GM12878 (cell line): ENCODE data around the gene PRSS56. TPM values are rescaled to one million over a fixed set of nuclear protein-coding genes. Genes with fewer than 3 reads are reported as not detected.

Experiments
- ATAC-seq: fragments of 200-7000 bp; cut with Tn5 transposase; 3 replicates; pipeline ENCODE4 v1.9.1; 2020; ENCODE audit warnings: mild to moderate bottlenecking, moderate library complexity
- BruUV-seq: library from RNA; stranded (reverse); fragments of 400-500 nt; replicated peaks from 2 replicates; lab custom pipeline; 2021; lab: Mats Ljungman, UMichigan
- CTCF ChIA-PET: fragments of 300-600 bp; sonication (Branson Sonifier 250); formaldehyde crosslinking; extraction: SDS; loops from one replicate; lab custom pipeline; 2021; ENCODE audit warnings: inconsistent platforms; lab: Yijun Ruan, JAX
- POLR2A ChIA-PET: fragments of 350-600 bp; formaldehyde crosslinking; extraction: SDS; loops from one replicate; lab custom pipeline; 2021; ENCODE audit warnings: inconsistent platforms; lab: Charles Lee
- RAD21 ChIA-PET: fragments of 300-600 bp; sonication (Branson Sonifier 250); formaldehyde crosslinking; loops from one replicate; lab custom pipeline; 2023; ENCODE audit warnings: antibody characterized with exemption; ENCODE audit not compliant: unreplicated experiment; lab: Charles Lee
- SMC1A ChIA-PET: fragments of 300-600 bp; sonication (Branson Sonifier 250); formaldehyde crosslinking; loops from one replicate; lab custom pipeline; 2023; ENCODE audit not compliant: unreplicated experiment, uncharacterized antibody; lab: Charles Lee
- DNase-seq: peaks from one replicate; pipeline ENCODE4 v3.0.0-alpha.2; 2011; ENCODE audit warnings: low read depth, low spot score
- FAIRE-seq: peaks from 3 replicates; lab custom pipeline; 2011; peaks lifted over from hg19 to GRCh38; lab: Jason Lieb, UNC
- H2AFZ ChIP-seq: 2 replicates; pipeline ENCODE4 v1.6.0; 2011; ENCODE audit warnings: low read depth, low read length, control low read depth; ENCODE audit not compliant: control insufficient read depth
- H3K27ac ChIP-seq: 2 replicates; pipeline ENCODE4 v1.5.1; 2011; ENCODE audit warnings: control low read depth; ENCODE audit not compliant: control insufficient read depth, insufficient read depth
- H3K27me3 ChIP-seq, 2 experiments: replicated peaks in 1 of 2; 2 replicates each; pipeline versions ENCODE4 v1.6.0 to v1.6.1; 2011; ENCODE audit warnings: low read length in 1 of 2; ENCODE audit not compliant: control insufficient read depth in 2 of 2, insufficient read depth in 2 of 2
- H3K36me3 ChIP-seq, 2 experiments: 2 replicates each; pipeline ENCODE4 v1.5.1; 2011; ENCODE audit warnings: low read length in 1 of 2; ENCODE audit not compliant: control insufficient read depth in 2 of 2, insufficient read depth in 2 of 2
- H3K4me1 ChIP-seq: 2 replicates; pipeline ENCODE4 v1.6.1; 2011; ENCODE audit warnings: mild to moderate bottlenecking, low read length, moderate library complexity, mixed read lengths; ENCODE audit not compliant: control insufficient read depth, insufficient read depth
- H3K4me2 ChIP-seq: 2 replicates; pipeline ENCODE4 v1.6.0; 2011; ENCODE audit warnings: control low read depth; ENCODE audit not compliant: control insufficient read depth, insufficient read depth
- H3K4me3 ChIP-seq: fragments of 200-600 bp; sonication (generic); 2 replicates; pipeline ENCODE4 v1.5.1; 2016
- H3K79me2 ChIP-seq: 2 replicates; pipeline ENCODE4 v1.6.0; 2011; ENCODE audit warnings: low read length; ENCODE audit not compliant: control insufficient read depth, insufficient read depth
- H3K9ac ChIP-seq: 2 replicates; pipeline ENCODE4 v1.8.0; 2011; ENCODE audit warnings: low read length, control low read depth, mixed read lengths; ENCODE audit not compliant: control insufficient read depth, insufficient read depth
- H3K9me3 ChIP-seq: replicated peaks from 3 replicates; pipeline ENCODE4 v1.5.1; 2011; ENCODE audit warnings: mild to moderate bottlenecking, low read length; ENCODE audit not compliant: control insufficient read depth, insufficient read depth
- H4K20me1 ChIP-seq: 2 replicates; pipeline ENCODE4 v1.6.0; 2011; ENCODE audit not compliant: control insufficient read depth, insufficient read depth
- E4F1 ChIP-seq: fragments of 450-650 bp; IDR thresholded peaks from 2 replicates; pipeline ENCODE4 v1.6.1; 2018; ENCODE audit warnings: borderline replicate concordance, mild to moderate bottlenecking; ENCODE audit not compliant: partially characterized antibody
- IKZF1 ChIP-seq: fragments of 450-650 bp; conservative IDR thresholded peaks from 2 replicates; pipeline ENCODE4 v1.6.1; 2017; ENCODE audit warnings: antibody characterized with exemption, mild to moderate bottlenecking
- KLF5 ChIP-seq: fragments of 450-650 bp; IDR thresholded peaks from 2 replicates; pipeline ENCODE4 v1.6.1; 2014; ENCODE audit warnings: mild to moderate bottlenecking; ENCODE audit not compliant: partially characterized antibody
- WGBS: methylation state at CpG from one replicate; pipeline ENCODE4 v1.1.6; 2016; ENCODE audit warnings: low lambda C conversion rate; ENCODE audit not compliant: insufficient replicate concordance, insufficient coverage; ENCODE audit errors: missing lambda C conversion rate; 5-methylcytosine and 5-hydroxymethylcytosine counted together
- in situ Hi-C: fragments of 300-500 bp; cut with MboI; formaldehyde crosslinking; loops from 9 replicates; pipeline ENCODE4 v1.14.3; 2018; ENCODE audit warnings: mixed read lengths
- intact Hi-C: fragments of 100-400 bp; cut with micrococcal nuclease; formaldehyde crosslinking; loops from one replicate; pipeline ENCODE4 v1.14.2; 2022; ENCODE audit not compliant: unreplicated experiment
- polyA plus RNA-seq, 11 experiments: library from polyadenylated mRNA; depleted of rRNA in 4 of 11; unstranded in 6 of 11; stranded (reverse) in 5 of 11; fragments of >200 nt; fragmentation: Nextera tagmentation in 4 of 11; fragmentation: Illumina TruSeq in 1 of 11; extraction: Ambion mirVana in 4 of 11; extraction: Trizol in 1 of 11; gene quantifications; 1 replicate in 1 of 11; 2 replicates in 10 of 11; pipeline versions ENCODE4 v1.2.1 to v1.2.3, GENCODE V29; 2011 to 2016; ENCODE audit warnings: inconsistent platforms in 2 of 11, missing spikeins in 2 of 11, low read depth in 1 of 11
- total RNA-seq, 4 experiments: library from RNA; depleted of rRNA in 3 of 4; stranded (reverse); fragments of >200 nt in 3 of 4; fragmentation: Illumina TruSeq in 1 of 4; extraction: Trizol in 1 of 4; gene quantifications; 2 replicates each; pipeline versions ENCODE4 v1.2.1 to v1.2.3, GENCODE V29; 2013 to 2021

The PRSS56 gene
- total and polyA plus RNA-seq, 10 of the 15 experiments (the other 5 are each of a cell fraction or from before 2014, with no cell fraction given): not detected

GRCh38 chr2:232483311-232483922 is 36.8 kb upstream of the PRSS56 start:
- no peak overlapping the region for H3K9ac ChIP-seq
- no peak for DNase-seq
- ChIA-PET CTCF (no interaction called here), POLR2A (no interaction called here), SMC1A (no interaction called here), RAD21 (no interaction called here)
- no peak for FAIRE-seq
- H3K4me2 ChIP-seq: no peak overlapping the region
- TF ChIP-seq KLF5 (no peak), IKZF1 (no peak), E4F1 (no peak)
- peaks cover 0 to 11% of the 10 kb centered on the region in 2 experiments; a peak in 3 of 4 replicates for H3K27me3 ChIP-seq
- no TSS peak for BruUV-seq
- no peaks in the 10 kb centered on the region for H3K9me3 ChIP-seq
- H2AFZ ChIP-seq: no peak overlapping the region
- no peaks in the 10 kb centered on the region for H4K20me1 ChIP-seq
- in situ Hi-C loops (no loop called here), intact Hi-C loops (no loop called here)
- 31% methylated on average over 10 of the region's 10 CpGs for WGBS
- H3K4me1 ChIP-seq: no peaks in the 10 kb centered on the region
- H3K36me3 ChIP-seq: no peaks in the 10 kb centered on the region
- H3K79me2 ChIP-seq: no peaks in the 10 kb centered on the region
- H3K27ac ChIP-seq: no peak overlapping the region
- H3K4me3 ChIP-seq: no peak overlapping the region
- no peak for ATAC-seq
